AG09319 (cell line): ENCODE results near the gene CD6.

Source experiments
- DNase-seq: peaks from one replicate; pipeline ENCODE4 v3.0.0-alpha.2; 2010; ENCODE audit warnings: low read depth; ENCODE audit errors: extremely low read depth
- TF ChIP-seq, protein P1 (sequence below): IDR thresholded peaks from 2 replicates; pipeline ENCODE4 v1.5.1; 2011; ENCODE audit warnings: low read depth, mild to moderate bottlenecking, inconsistent platforms, low read length, moderate library complexity

Gene CD6

GRCh38 chr11:61009392-61010275, 38.2 kb downstream of the CD6 start:
- DNase-seq: no peak
- TF ChIP-seq, protein P1, sequence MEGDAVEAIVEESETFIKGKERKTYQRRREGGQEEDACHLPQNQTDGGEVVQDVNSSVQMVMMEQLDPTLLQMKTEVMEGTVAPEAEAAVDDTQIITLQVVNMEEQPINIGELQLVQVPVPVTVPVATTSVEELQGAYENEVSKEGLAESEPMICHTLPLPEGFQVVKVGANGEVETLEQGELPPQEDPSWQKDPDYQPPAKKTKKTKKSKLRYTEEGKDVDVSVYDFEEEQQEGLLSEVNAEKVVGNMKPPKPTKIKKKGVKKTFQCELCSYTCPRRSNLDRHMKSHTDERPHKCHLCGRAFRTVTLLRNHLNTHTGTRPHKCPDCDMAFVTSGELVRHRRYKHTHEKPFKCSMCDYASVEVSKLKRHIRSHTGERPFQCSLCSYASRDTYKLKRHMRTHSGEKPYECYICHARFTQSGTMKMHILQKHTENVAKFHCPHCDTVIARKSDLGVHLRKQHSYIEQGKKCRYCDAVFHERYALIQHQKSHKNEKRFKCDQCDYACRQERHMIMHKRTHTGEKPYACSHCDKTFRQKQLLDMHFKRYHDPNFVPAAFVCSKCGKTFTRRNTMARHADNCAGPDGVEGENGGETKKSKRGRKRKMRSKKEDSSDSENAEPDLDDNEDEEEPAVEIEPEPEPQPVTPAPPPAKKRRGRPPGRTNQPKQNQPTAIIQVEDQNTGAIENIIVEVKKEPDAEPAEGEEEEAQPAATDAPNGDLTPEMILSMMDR: no peak

DNA sequence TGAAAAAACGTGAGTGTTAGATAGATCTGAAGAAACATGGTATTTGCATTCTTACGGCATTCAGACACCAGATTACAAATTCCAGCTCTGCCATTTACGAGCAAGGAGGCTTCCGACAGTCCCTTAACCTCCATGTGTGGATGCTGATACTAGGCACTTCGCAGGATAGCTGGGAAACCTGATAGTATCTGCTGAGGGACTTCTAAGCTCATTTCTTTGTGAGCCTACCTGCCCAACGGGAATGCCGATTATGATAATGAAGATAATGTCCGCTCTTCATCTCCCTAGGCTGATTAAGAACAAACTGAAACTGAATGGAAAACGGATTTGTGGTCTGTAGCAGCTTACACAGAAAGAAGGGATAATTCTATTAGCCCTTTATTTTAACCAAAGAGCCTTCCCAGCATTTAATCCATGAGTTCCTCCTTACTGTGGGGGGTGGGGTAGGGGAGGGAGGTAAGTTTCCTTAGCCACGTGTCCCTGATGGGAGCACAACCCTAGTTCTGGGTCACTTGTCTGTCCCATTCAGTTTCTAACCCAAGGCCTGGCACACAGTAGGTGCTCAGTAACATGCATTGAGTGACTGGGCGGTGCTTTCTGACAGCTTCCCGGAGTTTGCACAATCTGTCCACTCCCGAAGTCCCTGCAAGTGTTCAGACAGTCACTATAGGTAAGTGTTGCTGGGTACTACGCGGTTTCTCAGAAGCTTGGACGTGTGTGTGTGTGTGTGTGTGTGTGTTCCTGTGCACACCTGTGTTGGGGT, 39.2 kb downstream of the CD6 start:
- TF ChIP-seq, protein P1: no peak
- DNase-seq: no peak

DNA sequence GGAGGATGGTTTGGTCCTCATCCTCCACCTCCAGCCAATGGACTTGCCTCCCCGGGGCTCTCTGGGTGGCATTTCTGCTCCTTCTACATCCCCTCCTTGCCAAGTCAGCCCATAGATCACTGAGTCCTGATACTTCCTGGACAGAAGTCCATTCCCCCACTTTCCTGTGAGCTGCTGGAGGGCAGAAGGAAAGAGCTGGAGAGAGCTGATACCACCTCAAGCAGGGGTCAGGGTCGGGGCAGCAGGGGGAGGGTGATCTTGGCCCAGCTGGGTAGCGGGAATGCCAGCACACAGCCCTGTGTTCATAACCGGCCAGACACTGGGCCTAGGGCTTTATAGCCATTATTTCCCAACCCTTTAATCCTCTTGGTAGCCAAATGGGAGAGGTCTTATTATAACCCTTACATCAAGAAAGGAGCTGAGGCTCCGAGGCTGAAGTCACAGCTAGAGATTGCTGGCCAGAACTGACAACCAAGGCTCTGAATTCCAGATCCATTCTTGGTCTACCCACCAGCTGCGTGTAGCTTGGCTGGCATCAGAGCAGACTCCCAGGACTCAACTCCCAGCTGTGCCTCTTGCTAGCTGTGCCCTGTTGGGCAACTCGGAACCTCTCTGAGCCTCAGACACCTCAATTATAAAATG, 39.9 kb downstream of the CD6 start:
- no peak for DNase-seq
- TF ChIP-seq, protein P1: no peak

- DNase-seq: no peak
- TF ChIP-seq, protein P1: no peak
These were observed 40.7 kb downstream of the CD6 start for GRCh38 chr11:61011950-61012736.

GRCh38 chr11:61012737-61013215, 41.3 kb downstream of the CD6 start:
- no peak for DNase-seq
- TF ChIP-seq, protein P1: no peak

- no peak for DNase-seq
- TF ChIP-seq, protein P1: no peak
These were observed 46.6 kb downstream of the CD6 start for GRCh38 chr11:61018059-61018458.
